Daoy (cell line): Measurements from ENCODE around the gene UCKL1. TPM values are rescaled to one million over a fixed set of nuclear protein-coding genes. Genes with fewer than 3 reads are reported as not detected.

Source experiments
- DNase-seq: peaks from one replicate; pipeline ENCODE4 v3.0.0-alpha.2; 2015; ENCODE audit warnings: low read depth
- total RNA-seq: library from RNA; depleted of rRNA; stranded (reverse); fragments of >200 nt; shearing (Covaris generic); gene quantifications from 2 replicates; pipeline ENCODE4 v1.2.3, GENCODE V29; 2014

The UCKL1 gene
- total RNA-seq, 1 experiment from 2014 or later = 6.3 TPM

DNA sequence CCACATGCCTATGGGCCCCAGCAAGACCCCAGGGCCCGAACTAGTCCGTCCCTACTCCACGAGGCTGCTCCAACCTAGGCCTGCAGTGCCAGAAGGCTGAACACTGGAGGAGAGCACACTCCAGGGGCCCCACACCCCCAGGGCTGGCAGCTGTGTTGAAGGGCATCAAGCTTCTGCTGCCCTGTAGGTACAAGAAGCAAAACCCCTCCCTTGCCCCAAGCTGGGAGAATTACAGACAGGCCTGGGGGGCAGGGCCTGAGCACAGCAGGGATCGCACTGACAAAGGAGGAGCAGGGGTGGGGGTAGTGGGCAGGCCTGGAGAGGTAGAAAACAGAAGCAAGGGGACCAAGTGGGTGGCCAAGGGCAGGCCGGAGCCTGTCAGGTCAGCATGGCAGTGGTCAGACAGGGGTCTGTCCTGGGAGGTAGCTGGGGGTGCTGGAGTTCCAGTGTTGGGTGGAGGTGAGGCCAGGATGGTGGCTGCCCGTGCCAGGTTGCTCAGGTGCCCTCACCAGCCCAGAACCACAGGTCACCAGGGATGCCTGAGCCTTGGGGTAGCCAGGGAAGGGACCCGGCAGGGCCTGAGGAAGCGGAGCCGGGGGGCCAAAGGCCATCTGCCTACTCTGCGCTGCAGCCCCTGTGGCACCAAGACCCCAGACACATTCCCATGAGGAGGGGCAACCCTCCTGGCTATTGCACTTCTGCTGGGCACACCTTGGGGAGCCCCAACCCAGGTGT is 2.9 kb upstream of the UCKL1 start:
- no peak for DNase-seq

DNA sequence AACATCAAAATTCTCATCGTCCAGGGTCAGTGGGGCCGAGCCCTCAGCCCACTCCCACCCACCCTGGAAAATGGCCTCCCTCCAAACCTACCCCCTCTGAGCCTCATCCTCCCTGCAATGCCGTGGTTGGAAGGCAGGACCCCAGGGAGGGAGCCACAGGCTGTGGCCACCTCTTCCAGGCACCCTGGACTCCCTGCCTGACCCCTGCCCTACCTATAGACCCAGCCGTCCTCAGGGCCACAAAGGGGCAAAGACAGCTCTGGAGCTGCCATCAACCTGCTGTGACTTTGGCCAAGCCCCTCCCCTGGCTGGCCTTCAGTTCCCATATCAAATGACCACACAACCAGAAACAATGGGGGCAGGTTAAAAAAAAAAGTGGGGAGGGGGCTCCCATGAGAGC is 2.3 kb upstream of the UCKL1 start:
- DNase-seq = no peak

GRCh38 chr20:63957690-63958441 is 1.6 kb upstream of the UCKL1 start:
- DNase-seq = peak; percentile 69

GRCh38 chr20:63957004-63957689 is 931 bp upstream of the UCKL1 start:
- peak; percentile 77 for DNase-seq

GRCh38 chr20:63956664-63957003 is 418 bp upstream of the UCKL1 start:
- DNase-seq = no peak

GRCh38 chr20:63955281-63955826 is 862 bp downstream of the UCKL1 start:
- no peak for DNase-seq

- no peak for DNase-seq
Observed at GRCh38 chr20:63953764-63954429, 2.3 kb downstream of the UCKL1 start.

DNA sequence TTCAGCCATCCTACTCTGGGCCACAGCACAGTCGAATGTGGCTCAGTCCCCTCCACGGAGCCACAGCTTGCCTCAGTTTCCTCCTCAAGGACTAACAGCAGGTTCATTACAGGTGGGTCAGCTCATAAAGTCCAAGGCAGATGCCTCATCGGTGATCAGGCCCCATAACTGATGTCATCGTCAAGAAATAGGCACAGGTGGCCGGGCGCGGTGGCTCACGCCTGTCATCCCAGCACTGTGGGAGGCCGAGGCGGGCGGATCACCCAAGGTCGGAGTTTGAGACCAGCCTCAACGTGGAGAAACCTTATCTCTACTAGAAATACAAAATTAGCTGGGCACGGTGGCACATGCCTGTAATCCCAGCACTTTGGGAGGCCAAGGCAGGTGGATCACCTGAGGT is 3.4 kb downstream of the UCKL1 start:
- no peak for DNase-seq

DNA sequence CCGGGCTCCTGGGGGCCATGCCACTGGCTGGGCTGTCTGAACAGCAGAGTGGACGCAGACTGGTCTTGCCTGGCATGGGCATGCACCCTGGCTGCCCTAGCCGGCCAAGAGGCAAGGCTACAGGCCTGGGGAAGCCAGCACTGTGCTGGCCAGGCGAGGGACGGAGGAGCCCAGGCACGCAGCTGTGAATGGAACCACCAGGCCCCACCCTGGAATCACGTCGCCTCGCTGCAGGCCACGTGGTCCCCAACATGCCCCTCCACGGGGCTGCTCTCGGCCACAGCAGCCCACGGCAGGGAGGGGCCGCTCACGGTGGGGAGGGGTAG is 4.0 kb downstream of the UCKL1 start:
- DNase-seq = no peak

- no peak for DNase-seq
Observed at GRCh38 chr20:63951398-63952209, 4.6 kb downstream of the UCKL1 start.

DNA sequence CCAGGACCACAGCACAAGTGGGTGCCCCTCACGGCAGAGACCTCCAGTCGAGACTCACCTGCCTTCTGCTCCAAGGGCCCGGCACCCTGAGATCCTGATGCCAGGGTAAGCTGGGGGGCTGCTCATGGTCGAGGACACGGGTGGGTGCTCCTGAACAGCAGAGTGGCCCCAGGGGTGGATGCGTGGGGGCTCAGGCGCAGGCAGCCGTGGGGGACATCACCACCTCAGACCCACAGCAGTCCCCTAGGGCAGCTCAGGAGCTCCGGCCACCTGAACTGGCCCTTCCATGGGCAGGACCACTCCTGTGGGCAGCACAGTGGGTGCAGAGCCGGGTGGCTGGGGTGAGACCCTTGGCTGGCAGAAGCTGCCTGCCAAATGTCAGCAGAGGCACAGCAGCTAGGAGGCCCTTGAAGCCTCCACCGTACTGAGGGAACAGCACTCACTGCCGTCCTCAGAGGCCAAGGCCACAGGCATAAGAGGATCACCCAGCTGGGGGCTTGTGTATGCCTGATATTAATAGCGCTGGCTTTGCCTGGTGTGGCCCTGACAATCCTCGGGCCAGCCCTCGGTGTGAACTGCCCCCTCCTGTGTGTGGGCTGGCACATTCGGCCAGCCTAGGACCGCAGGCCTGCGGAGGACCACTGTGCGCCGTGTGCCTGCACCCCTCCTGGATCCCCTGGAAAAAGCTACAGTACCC is 5.4 kb downstream of the UCKL1 start:
- DNase-seq = no peak

- DNase-seq = no peak
Observed at GRCh38 chr20:63947638-63948456, 8.4 kb downstream of the UCKL1 start.

GRCh38 chr20:63946986-63947637 is 9.1 kb downstream of the UCKL1 start:
- DNase-seq = no peak

GRCh38 chr20:63945921-63946920 is 10.0 kb downstream of the UCKL1 start:
- no peak for DNase-seq

GRCh38 chr20:63945031-63945658 is 11.1 kb downstream of the UCKL1 start:
- DNase-seq = no peak

GRCh38 chr20:63944078-63944941 is 11.9 kb downstream of the UCKL1 start:
- DNase-seq = no peak

DNA sequence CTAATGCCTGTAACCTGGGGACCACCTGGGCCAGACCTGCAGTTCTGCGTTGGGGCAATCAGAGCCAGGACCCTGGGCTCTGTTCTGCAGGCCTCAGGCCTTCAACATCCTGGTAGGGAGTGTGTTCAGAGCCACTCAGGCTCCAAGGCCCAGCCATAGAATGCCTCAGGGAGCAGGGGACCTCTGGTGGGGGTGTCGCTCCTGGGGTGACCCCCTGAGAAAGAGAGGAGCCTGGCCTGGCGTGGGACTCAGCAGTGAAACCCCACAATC is 12.5 kb downstream of the UCKL1 start:
- DNase-seq = no peak
